Measurements from ENCODE around the gene FLYWCH1. TPM values are rescaled to one million over a fixed set of nuclear protein-coding genes. Genes with fewer than 3 reads are reported as not detected.

Gene FLYWCH1
- total and polyA plus RNA-seq, 9 of the 15 experiments (the other 6 are each of a cell fraction or from before 2014, with no cell fraction given), result 0.18 to 33.6 (median 11.3) TPM

DNA sequence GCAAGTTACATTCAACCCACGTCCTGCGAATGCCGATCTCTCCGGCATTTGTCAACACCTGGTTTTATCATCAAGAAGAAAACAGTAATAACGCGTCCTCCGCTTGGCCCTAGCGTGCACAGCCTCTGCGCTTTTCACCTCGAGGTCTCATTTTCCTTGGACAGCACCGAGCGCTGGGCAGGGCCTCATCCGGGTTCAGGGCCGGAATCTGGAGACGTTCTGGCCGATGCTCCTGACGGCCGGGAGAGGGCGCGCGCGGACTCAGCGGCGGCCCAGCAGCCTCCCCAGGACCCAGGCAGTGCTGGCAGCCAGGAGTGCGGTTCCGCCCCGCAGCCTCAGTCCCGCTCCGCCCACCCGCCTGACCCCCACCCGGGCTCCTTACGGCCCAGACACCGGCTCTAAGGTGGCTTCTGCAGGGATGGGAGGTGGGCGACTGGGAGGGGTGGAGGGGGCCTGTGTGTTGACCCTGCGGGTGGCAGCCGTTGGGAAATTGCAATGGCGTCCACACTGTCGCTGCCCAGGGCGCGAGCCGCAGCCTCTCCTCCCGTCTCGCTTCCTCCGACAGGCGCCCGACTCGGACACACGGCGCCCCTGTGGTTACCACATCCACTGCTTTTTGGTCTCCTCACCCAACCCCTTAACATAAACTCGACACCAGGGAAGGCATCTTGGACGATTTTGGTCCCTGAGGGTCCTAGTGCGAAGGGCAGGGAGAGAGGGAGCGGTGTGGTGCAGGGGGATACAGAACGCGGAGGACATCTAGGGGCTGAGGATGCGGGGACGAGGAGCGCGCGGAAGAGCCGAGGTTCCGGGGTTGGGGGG lies 7.4 kb upstream of the FLYWCH1 start (continued):
- TF ChIP-seq, protein P1, sequence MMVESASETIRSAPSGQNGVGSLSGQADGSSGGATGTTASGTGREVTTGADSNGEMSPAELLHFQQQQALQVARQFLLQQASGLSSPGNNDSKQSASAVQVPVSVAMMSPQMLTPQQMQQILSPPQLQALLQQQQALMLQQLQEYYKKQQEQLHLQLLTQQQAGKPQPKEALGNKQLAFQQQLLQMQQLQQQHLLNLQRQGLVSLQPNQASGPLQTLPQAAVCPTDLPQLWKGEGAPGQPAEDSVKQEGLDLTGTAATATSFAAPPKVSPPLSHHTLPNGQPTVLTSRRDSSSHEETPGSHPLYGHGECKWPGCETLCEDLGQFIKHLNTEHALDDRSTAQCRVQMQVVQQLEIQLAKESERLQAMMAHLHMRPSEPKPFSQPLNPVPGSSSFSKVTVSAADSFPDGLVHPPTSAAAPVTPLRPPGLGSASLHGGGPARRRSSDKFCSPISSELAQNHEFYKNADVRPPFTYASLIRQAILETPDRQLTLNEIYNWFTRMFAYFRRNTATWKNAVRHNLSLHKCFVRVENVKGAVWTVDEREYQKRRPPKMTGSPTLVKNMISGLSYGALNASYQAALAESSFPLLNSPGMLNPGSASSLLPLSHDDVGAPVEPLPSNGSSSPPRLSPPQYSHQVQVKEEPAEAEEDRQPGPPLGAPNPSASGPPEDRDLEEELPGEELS (CRISPR knock-in tag; IDR thresholded peaks at IDR 0.05; ENCODE audit: borderline replicate concordance), result no peak
- TF ChIP-seq SRSF1 (IDR thresholded peaks at IDR 0.05; ENCODE audit: low read depth, low read length) (no peak), ZNF639 (CRISPR knock-in tag; conservative IDR thresholded peaks at IDR 0.05 in 1 of 2, IDR thresholded peaks at IDR 0.05 in 1 of 2) (0 out of 4 replicates have a peak, but pooled peaks of 1 of the 2 experiments have one; percentile 26), BDP1 (IDR thresholded peaks at IDR 0.05; ENCODE audit: insufficient read depth, insufficient read length) (no peak), ZBTB34 (CRISPR knock-in tag; IDR thresholded peaks at IDR 0.05) (no peak), TBP (optimal IDR thresholded peaks at IDR 0.05; ENCODE audit: low read depth, low read length) (peak; percentile 57), RREB1 (CRISPR knock-in tag; IDR thresholded peaks at IDR 0.05) (no peak), MED1 (CRISPR knock-in tag; IDR thresholded peaks at IDR 0.05; ENCODE audit: borderline replicate concordance) (no peak), TAF15 (IDR thresholded peaks at IDR 0.05; ENCODE audit: low read depth, low read length) (no peak), MCM7 (IDR thresholded peaks at IDR 0.05) (no peak)
- TF ChIP-seq, protein P2, sequence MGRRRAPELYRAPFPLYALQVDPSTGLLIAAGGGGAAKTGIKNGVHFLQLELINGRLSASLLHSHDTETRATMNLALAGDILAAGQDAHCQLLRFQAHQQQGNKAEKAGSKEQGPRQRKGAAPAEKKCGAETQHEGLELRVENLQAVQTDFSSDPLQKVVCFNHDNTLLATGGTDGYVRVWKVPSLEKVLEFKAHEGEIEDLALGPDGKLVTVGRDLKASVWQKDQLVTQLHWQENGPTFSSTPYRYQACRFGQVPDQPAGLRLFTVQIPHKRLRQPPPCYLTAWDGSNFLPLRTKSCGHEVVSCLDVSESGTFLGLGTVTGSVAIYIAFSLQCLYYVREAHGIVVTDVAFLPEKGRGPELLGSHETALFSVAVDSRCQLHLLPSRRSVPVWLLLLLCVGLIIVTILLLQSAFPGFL (CRISPR knock-in tag; IDR thresholded peaks at IDR 0.05), result peak; percentile 57; the same call in 1 of the 2 replicates
- TF ChIP-seq, protein P3, sequence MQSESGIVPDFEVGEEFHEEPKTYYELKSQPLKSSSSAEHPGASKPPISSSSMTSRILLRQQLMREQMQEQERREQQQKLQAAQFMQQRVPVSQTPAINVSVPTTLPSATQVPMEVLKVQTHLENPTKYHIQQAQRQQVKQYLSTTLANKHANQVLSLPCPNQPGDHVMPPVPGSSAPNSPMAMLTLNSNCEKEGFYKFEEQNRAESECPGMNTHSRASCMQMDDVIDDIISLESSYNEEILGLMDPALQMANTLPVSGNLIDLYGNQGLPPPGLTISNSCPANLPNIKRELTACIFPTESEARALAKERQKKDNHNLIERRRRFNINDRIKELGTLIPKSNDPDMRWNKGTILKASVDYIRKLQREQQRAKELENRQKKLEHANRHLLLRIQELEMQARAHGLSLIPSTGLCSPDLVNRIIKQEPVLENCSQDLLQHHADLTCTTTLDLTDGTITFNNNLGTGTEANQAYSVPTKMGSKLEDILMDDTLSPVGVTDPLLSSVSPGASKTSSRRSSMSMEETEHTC (IDR thresholded peaks at IDR 0.05), result peak; percentile 16; the same call in 1 of the 2 replicates

Data from K562 (cell line).